WTC11 (cell line): ENCODE data around the gene MYOM1. TPM values are rescaled to one million over a fixed set of nuclear protein-coding genes. Genes with fewer than 3 reads are reported as not detected.

Experiments
- ATAC-seq: fragments of 200-7000 bp; cut with Tn5 transposase; 2 replicates; pipeline ENCODE4 v1.10.0; 2021; ENCODE audit warnings: mild to moderate bottlenecking, moderate library complexity
- CTCF ChIA-PET: fragments of 300-600 bp; sonication (Branson Sonifier 250); formaldehyde crosslinking; loops from one replicate; lab custom pipeline; 2021; ENCODE audit warnings: antibody characterized with exemption; lab: Charles Lee
- POLR2A ChIA-PET: fragments of 350-600 bp; sonication (Branson Sonifier 250); formaldehyde crosslinking; loops from one replicate; lab custom pipeline; 2021; ENCODE audit warnings: antibody characterized with exemption; lab: Charles Lee
- DNase-seq: peaks from one replicate; pipeline ENCODE4 v3.0.0; 2021; ENCODE audit warnings: low spot score
- H3K27ac Mint-ChIP-seq: 2 replicates; pipeline ENCODE4 v1.8.0; 2021; ENCODE audit warnings: mixed read lengths
- H3K27me3 Mint-ChIP-seq: 2 replicates; pipeline ENCODE4 v1.8.0; 2021; ENCODE audit warnings: low read depth, mild to moderate bottlenecking, moderate library complexity, mixed read lengths
- H3K36me3 Mint-ChIP-seq: 2 replicates; pipeline ENCODE4 v1.8.0; 2021; ENCODE audit warnings: mixed read lengths
- H3K4me1 Mint-ChIP-seq: 2 replicates; pipeline ENCODE4 v1.8.0; 2022; ENCODE audit warnings: mixed read lengths
- H3K4me3 Mint-ChIP-seq: 2 replicates; pipeline ENCODE4 v1.8.0; 2021; ENCODE audit warnings: mild to moderate bottlenecking, moderate library complexity, mixed read lengths
- H3K9me3 Mint-ChIP-seq: 2 replicates; pipeline ENCODE4 v1.8.0; 2021; ENCODE audit warnings: mixed read lengths
- ATF1 ChIP-seq: sonication (generic); formaldehyde crosslinking; IDR thresholded peaks from 2 replicates; pipeline ENCODE4 v1.8.1; 2023; ENCODE audit warnings: mild to moderate bottlenecking, moderate library complexity, missing genetic modification reagents
- CREB1 ChIP-seq: sonication (generic); formaldehyde crosslinking; IDR thresholded peaks from 2 replicates; pipeline ENCODE4 v1.8.0; 2023; ENCODE audit warnings: mild to moderate bottlenecking, missing genetic modification reagents
- GABPB1 ChIP-seq: sonication (generic); formaldehyde crosslinking; IDR thresholded peaks from 2 replicates; pipeline ENCODE4 v1.8.1; 2023; ENCODE audit warnings: mild to moderate bottlenecking, missing genetic modification reagents
- GRHL2 ChIP-seq: fragments of 250-450 bp; sonication (Bioruptor Pico); IDR thresholded peaks from 2 replicates; pipeline ENCODE4 v1.8.0; 2022; ENCODE audit warnings: mild to moderate bottlenecking, moderate library complexity; ENCODE audit not compliant: insufficient replicate concordance, severe bottlenecking
- HMGA2 ChIP-seq: fragments of 250-450 bp; sonication (Bioruptor Pico); IDR thresholded peaks from 2 replicates; pipeline ENCODE4 v1.4.0; 2021; ENCODE audit warnings: mild to moderate bottlenecking, moderate library complexity
- IRF2 ChIP-seq: sonication (generic); formaldehyde crosslinking; IDR thresholded peaks from 2 replicates; pipeline ENCODE4 v1.8.0; 2022; ENCODE audit warnings: low read depth, missing genetic modification reagents, borderline replicate concordance
- OVOL2 ChIP-seq: fragments of 250-450 bp; sonication (Bioruptor Pico); IDR thresholded peaks from 2 replicates; pipeline ENCODE4 v1.9.0; 2021; ENCODE audit warnings: mild to moderate bottlenecking, borderline replicate concordance
- RELA ChIP-seq: sonication (generic); formaldehyde crosslinking; IDR thresholded peaks from 2 replicates; pipeline ENCODE4 v1.8.1; 2022; ENCODE audit warnings: missing genetic modification reagents, mild to moderate bottlenecking, borderline replicate concordance
- TEAD4 ChIP-seq: sonication (generic); formaldehyde crosslinking; IDR thresholded peaks from 2 replicates; pipeline ENCODE4 v1.8.0; 2022; ENCODE audit warnings: mild to moderate bottlenecking, missing genetic modification reagents
- TP53 ChIP-seq: sonication (generic); formaldehyde crosslinking; IDR thresholded peaks from 2 replicates; pipeline ENCODE4 v1.8.1; 2023; ENCODE audit warnings: mild to moderate bottlenecking, missing genetic modification reagents
- ZBTB21 ChIP-seq: sonication (generic); formaldehyde crosslinking; IDR thresholded peaks from 2 replicates; pipeline ENCODE4 v1.8.1; 2023; ENCODE audit warnings: mild to moderate bottlenecking, missing genetic modification reagents, borderline replicate concordance
- ZNF416 ChIP-seq: fragments of 250-450 bp; sonication (Bioruptor Pico); IDR thresholded peaks from 2 replicates; pipeline ENCODE4 v1.9.0; 2021; ENCODE audit warnings: mild to moderate bottlenecking, inconsistent platforms
- total RNA-seq: library from RNA; stranded (reverse); gene quantifications from 3 replicates; pipeline ENCODE4 v1.2.3, GENCODE V29; 2021
- TF ChIP-seq, protein P1 (sequence below): fragments of 250-450 bp; sonication (Bioruptor Pico); conservative IDR thresholded peaks from 2 replicates; pipeline ENCODE4 v1.9.0; 2021; ENCODE audit warnings: mild to moderate bottlenecking
- TF ChIP-seq, protein P2 (sequence below): sonication (generic); formaldehyde crosslinking; IDR thresholded peaks from 2 replicates; pipeline ENCODE4 v1.8.1; 2023; ENCODE audit warnings: mild to moderate bottlenecking, missing genetic modification reagents, moderate library complexity
- TF ChIP-seq, protein P3 (sequence below): sonication (generic); formaldehyde crosslinking; IDR thresholded peaks from 2 replicates; pipeline ENCODE4 v1.8.0; 2023; ENCODE audit warnings: mild to moderate bottlenecking, missing genetic modification reagents
- TF ChIP-seq, protein P4 (sequence below): sonication (generic); formaldehyde crosslinking; IDR thresholded peaks from 2 replicates; pipeline ENCODE4 v1.8.1; 2022; ENCODE audit warnings: low read depth, mild to moderate bottlenecking, moderate library complexity, missing genetic modification reagents, borderline replicate concordance
- TF ChIP-seq, protein P5 (sequence below): sonication (generic); formaldehyde crosslinking; conservative IDR thresholded peaks from 2 replicates; pipeline ENCODE4 v1.8.1; 2022; ENCODE audit warnings: mild to moderate bottlenecking, missing genetic modification reagents
- TF ChIP-seq, protein P6 (sequence below): sonication (generic); formaldehyde crosslinking; IDR thresholded peaks from 2 replicates; pipeline ENCODE4 v1.8.0; 2022; ENCODE audit warnings: mild to moderate bottlenecking, missing genetic modification reagents

The MYOM1 gene
- total RNA-seq, 1 experiment from 2014 or later, result 0.35 TPM

DNA sequence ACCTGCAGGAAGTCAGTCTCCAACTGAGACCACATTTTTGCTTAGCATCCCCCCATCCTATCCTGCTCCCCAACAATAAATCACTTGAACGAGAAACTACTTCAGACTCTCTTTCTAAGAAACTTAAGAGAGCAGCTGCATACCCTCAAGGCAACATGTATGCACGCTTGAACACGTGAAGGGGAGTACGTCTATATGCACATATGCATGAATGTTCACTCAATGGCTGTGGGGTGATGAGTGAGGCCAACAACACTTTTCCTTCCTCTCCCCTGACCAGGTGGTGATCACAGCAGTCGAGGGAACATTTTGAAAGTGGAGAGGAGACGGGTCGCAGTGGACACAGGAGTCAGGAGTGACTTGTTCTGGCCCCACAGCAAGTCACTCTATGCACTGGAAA, 127.0 kb downstream of the MYOM1 start:
- TF ChIP-seq, protein P1, sequence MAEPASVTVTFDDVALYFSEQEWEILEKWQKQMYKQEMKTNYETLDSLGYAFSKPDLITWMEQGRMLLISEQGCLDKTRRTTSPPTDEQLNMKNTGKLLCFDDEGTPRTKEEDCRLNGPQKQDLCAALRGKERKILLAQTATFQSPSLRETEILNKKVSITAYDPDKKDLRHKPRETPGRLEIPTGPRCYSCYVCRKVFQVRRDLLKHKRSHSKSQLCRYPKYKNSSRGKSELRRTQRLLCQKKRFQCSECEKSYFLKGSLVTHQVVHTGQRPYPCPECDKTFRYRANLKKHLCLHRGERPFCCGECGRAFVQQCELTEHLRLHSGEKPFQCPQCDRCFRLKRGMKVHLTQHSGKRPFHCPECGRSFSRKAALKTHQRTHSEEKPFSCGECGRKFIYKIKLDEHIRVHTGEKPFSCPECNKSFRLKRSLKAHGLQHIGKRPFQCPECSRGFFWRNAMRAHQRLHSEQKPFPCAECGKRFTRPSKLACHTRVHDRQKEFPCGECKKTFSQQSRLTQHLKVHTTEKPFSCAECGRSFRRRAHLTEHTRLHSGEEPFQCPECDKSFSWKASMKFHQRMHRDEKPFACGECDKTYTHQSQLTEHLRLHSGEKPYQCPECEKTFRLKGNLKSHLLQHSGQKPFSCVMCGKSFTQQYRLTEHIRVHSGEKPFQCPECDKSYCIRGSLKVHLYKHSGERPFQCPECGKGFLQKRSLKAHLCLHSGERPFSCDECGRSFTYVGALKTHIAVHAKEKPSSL (CRISPR knock-in tag), result no peak
- TF ChIP-seq TEAD4 (no peak), TP53 (no peak), ZNF416 (CRISPR knock-in tag) (no peak), GRHL2 (CRISPR knock-in tag) (no peak)
- TF ChIP-seq, protein P2, sequence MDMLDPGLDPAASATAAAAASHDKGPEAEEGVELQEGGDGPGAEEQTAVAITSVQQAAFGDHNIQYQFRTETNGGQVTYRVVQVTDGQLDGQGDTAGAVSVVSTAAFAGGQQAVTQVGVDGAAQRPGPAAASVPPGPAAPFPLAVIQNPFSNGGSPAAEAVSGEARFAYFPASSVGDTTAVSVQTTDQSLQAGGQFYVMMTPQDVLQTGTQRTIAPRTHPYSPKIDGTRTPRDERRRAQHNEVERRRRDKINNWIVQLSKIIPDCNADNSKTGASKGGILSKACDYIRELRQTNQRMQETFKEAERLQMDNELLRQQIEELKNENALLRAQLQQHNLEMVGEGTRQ, result no peak
- TF ChIP-seq, protein P3, sequence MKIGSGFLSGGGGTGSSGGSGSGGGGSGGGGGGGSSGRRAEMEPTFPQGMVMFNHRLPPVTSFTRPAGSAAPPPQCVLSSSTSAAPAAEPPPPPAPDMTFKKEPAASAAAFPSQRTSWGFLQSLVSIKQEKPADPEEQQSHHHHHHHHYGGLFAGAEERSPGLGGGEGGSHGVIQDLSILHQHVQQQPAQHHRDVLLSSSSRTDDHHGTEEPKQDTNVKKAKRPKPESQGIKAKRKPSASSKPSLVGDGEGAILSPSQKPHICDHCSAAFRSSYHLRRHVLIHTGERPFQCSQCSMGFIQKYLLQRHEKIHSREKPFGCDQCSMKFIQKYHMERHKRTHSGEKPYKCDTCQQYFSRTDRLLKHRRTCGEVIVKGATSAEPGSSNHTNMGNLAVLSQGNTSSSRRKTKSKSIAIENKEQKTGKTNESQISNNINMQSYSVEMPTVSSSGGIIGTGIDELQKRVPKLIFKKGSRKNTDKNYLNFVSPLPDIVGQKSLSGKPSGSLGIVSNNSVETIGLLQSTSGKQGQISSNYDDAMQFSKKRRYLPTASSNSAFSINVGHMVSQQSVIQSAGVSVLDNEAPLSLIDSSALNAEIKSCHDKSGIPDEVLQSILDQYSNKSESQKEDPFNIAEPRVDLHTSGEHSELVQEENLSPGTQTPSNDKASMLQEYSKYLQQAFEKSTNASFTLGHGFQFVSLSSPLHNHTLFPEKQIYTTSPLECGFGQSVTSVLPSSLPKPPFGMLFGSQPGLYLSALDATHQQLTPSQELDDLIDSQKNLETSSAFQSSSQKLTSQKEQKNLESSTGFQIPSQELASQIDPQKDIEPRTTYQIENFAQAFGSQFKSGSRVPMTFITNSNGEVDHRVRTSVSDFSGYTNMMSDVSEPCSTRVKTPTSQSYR (CRISPR knock-in tag), result no peak
- H3K27me3 Mint-ChIP-seq, result no peaks in the 10 kb centered on the region
- ChIA-PET CTCF (interaction anchor here (0.7 kb wide), 1 partner anchor 10 kb away, joined by 3 read pairs; no protein-coding TSS in a partner anchor), POLR2A (no interaction called here)
- H3K4me1 Mint-ChIP-seq, result peaks cover 26% of the 10 kb centered on the region
- ATAC-seq, result no peak
- no peak overlapping the region for H3K4me3 Mint-ChIP-seq
- DNase-seq, result no peak
- H3K27ac Mint-ChIP-seq, result peak overlapping the region; percentile 21
- H3K36me3 Mint-ChIP-seq, result no peaks in the 10 kb centered on the region
- no peaks in the 10 kb centered on the region for H3K9me3 Mint-ChIP-seq

DNA sequence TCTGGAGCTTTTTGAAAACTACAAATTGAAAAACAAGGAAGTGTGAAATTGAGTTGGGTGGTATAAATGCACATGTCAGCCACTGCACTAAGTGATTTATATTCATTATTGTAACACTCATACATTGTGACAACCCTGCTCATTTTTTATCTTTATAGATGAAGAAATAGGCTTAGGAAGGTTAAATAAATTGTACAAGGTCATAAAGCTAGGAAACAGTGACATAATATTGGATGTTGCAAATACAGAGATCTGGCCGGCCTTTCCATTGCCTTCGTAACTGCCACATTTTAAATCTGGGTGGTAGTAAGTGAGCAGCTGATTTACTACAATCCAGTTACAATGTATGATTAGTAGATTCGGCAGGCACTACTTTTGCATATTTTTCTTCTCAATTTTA, 130.2 kb downstream of the MYOM1 start:
- ATAC-seq (no peak), DNase-seq (no peak)
- ChIA-PET POLR2A (interaction anchor here (0.6 kb wide), 1 partner anchor 516 kb away, joined by 4 read pairs; no protein-coding TSS in a partner anchor), CTCF (interaction anchor here (0.7 to 2.5 kb wide), 4 partner anchors 26 to 157 kb away, joined by 3 to 15 read pairs (median 5); no protein-coding TSS in a partner anchor)
- Mint-ChIP-seq H3K9me3 (no peaks in the 10 kb centered on the region), H3K36me3 (no peaks in the 10 kb centered on the region), H3K4me1 (peaks cover 36% of the 10 kb centered on the region), H3K27ac (no peak overlapping the region), H3K4me3 (no peak overlapping the region), H3K27me3 (no peaks in the 10 kb centered on the region)
- no peak for TF ChIP-seq ZBTB21 (CRISPR knock-in tag)
- TF ChIP-seq, protein P1 (CRISPR knock-in tag), result no peak
- TF ChIP-seq, protein P4, sequence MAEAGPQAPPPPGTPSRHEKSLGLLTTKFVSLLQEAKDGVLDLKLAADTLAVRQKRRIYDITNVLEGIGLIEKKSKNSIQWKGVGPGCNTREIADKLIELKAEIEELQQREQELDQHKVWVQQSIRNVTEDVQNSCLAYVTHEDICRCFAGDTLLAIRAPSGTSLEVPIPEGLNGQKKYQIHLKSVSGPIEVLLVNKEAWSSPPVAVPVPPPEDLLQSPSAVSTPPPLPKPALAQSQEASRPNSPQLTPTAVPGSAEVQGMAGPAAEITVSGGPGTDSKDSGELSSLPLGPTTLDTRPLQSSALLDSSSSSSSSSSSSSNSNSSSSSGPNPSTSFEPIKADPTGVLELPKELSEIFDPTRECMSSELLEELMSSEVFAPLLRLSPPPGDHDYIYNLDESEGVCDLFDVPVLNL (CRISPR knock-in tag), result no peak
- TF ChIP-seq HMGA2 (CRISPR knock-in tag), result no peak

DNA sequence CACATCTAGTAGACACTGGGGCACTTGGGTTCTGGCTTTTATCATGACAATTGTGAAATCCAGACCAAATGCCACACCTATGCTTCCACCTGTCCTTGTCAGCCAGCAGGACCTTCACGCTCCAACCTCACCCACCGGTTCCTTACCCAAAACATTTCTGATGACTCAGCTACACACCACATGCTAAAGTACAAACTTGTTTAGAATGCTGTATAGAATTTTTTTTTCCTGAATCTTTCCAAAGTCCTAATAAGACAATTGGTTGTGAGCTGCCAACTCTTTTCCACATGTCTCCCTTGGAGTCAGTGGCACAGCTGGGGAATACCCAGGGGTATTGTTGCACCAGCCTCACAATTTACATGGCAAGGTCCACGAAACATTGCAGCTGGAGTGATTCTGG, 131.3 kb downstream of the MYOM1 start:
- POLR2A ChIA-PET, result no interaction called here
- no peak overlapping the region for H3K27ac Mint-ChIP-seq
- TF ChIP-seq, protein P5, sequence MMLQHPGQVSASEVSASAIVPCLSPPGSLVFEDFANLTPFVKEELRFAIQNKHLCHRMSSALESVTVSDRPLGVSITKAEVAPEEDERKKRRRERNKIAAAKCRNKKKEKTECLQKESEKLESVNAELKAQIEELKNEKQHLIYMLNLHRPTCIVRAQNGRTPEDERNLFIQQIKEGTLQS, result no peak
- no peak for TF ChIP-seq CREB1
- TF ChIP-seq TEAD4, result no peak
- TF ChIP-seq OVOL2 (CRISPR knock-in tag), result no peak
- TF ChIP-seq, protein P6, sequence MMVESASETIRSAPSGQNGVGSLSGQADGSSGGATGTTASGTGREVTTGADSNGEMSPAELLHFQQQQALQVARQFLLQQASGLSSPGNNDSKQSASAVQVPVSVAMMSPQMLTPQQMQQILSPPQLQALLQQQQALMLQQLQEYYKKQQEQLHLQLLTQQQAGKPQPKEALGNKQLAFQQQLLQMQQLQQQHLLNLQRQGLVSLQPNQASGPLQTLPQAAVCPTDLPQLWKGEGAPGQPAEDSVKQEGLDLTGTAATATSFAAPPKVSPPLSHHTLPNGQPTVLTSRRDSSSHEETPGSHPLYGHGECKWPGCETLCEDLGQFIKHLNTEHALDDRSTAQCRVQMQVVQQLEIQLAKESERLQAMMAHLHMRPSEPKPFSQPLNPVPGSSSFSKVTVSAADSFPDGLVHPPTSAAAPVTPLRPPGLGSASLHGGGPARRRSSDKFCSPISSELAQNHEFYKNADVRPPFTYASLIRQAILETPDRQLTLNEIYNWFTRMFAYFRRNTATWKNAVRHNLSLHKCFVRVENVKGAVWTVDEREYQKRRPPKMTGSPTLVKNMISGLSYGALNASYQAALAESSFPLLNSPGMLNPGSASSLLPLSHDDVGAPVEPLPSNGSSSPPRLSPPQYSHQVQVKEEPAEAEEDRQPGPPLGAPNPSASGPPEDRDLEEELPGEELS (CRISPR knock-in tag), result no peak
- no peak for TF ChIP-seq RELA (CRISPR knock-in tag)
- no peak for TF ChIP-seq ATF1 (CRISPR knock-in tag)
- TF ChIP-seq, protein P4 (CRISPR knock-in tag), result no peak
- no peak for TF ChIP-seq GABPB1 (CRISPR knock-in tag)
- no peak for TF ChIP-seq IRF2 (CRISPR knock-in tag)

More for the DNA sequence above, 131.3 kb downstream of the MYOM1 start:
- no peaks in the 10 kb centered on the region for H3K9me3 Mint-ChIP-seq
- no peak overlapping the region for H3K4me3 Mint-ChIP-seq
- ATAC-seq (no peak), DNase-seq (no peak)
- H3K4me1 Mint-ChIP-seq, result peaks cover 42% of the 10 kb centered on the region
- CTCF ChIA-PET, result interaction anchor here (0.8 to 2.5 kb wide), 5 partner anchors 12 to 158 kb away, joined by 3 to 15 read pairs (median 3); no protein-coding TSS in a partner anchor
- H3K36me3 Mint-ChIP-seq, result no peaks in the 10 kb centered on the region
- H3K27me3 Mint-ChIP-seq, result no peaks in the 10 kb centered on the region
